Effector CD4-positive, alpha-beta T cell (primary cell): ENCODE data around the gene PHACTR3.

Source experiments
- DNase-seq: peaks from one replicate; pipeline ENCODE4 v3.0.0-alpha.2; 2020

The PHACTR3 gene

DNA sequence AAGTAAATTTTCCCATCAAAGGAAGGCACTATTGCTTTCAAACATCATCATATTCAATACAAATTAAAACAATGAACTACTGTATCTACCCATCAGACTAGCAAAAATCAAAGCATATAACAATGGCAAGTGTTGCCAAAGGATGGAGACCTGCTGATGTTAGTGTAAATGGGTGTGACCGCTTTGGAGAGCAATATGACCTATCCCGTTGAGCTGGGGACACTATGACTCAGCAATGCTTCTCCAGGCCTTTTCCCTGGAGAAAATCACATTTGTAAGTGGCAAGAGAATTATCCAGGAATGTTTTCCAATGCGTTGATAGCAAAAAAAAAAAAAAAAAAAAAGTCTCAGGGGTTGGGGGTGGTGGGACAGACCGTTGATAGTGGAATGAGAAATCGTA, 46.1 kb downstream of the PHACTR3 start:
- no peak for DNase-seq

DNA sequence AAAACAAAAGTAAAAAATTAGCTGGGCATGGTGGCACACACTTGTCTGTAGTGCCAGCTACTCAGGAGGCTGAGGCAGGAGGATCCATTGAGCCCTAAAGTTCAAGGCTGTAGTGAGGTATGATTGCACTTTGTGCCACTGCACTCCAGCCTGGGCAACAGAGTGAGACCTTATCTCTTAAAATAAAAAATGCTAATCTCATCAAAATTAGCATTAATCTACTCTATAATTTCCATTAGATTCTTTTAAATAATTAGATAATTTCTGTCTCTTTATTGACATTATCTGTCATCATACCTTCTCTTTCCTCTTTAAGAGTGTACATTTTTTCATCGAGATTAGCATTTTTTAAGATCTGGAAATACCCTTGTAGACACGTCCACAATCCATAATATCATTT, 48.0 kb downstream of the PHACTR3 start:
- no peak for DNase-seq

DNA sequence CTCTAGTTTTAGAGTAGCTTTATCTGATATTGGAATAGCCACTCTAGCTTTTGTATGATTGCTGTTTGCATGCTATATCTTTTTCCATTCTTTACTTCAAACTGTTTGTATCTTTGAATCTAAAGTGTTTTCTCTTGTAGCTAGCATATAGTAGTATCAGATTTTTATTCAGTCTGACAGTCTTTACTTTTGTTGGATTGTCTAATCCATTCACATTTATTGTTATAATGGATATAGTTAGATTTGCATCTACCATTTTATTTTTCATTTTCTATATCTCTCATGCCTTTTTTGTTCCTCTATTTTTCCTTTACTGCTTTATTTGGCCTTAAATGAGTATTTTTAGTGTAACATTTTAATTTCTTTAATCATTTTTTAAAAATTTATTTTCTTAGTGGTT, 52.1 kb downstream of the PHACTR3 start:
- DNase-seq = no peak

DNA sequence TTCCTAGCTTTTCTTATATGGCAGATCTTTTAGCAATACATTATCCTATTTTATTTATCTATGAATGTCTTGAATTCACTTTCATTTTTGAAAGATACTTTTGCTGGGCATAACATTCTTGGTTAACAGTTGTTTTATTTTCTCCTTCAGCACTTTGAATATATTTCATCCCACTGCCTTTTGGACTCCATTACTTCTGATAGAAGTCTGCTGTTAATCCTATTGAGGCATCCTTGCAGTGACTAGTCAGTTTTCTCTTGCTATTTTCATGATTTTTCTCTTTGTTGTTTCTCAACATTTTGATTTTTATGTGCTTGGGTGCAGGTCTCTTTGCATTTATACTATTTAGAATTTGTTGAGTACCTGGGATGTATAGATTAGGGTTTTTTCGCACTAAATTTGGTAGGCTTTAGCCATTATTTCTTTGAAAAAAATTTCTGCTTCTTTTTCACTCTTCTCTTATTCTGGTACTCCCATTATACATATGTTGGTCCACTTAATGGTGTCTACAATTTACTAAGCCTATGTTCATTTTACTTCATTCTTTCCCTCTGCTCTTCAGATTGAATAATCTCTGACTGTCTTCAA, 53.2 kb downstream of the PHACTR3 start:
- no peak for DNase-seq

DNA sequence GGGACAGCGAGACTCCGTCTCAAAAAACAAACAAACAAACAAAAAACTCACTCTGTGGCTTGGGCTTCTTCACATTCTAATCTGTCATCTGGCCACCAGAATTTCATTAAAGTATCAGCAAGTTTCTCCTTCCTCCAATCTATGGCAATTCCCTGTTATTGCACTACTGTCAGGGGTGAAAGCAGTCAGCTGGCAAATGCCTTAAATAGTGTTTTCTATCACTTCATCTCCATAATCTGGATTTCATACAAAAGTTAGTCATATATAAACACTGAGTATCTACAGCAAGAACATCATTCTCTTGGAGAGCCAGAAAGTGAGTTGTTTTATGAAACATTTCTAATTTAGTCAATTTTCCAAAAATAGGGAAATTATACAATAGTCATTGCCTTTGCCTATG, 56.1 kb downstream of the PHACTR3 start:
- no peak for DNase-seq

- no peak for DNase-seq
Measured at GRCh38 chr20:59661153-59661552, 56.8 kb downstream of the PHACTR3 start.

GRCh38 chr20:59661621-59662020, 57.3 kb downstream of the PHACTR3 start:
- no peak for DNase-seq

DNA sequence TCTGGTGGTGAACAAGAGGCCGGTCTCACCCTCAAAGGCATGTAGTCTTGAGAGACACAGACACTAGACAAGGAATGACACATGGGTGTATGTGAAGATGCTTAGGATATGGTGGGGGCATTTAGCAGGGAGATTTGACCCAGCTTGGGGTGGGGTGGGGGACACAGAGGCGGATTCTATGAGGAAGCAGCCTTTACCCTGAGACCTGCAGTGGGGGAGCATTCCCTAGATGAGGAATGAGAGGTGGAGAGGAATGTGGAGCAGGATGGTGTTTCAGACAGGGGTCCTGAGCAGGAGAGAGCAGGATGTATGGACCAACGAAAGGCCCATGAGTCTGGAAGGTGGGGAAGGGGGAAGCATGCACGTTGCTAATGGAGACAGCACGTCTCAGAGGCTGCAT, 57.8 kb downstream of the PHACTR3 start:
- DNase-seq = no peak

GRCh38 chr20:59662856-59663512, 58.6 kb downstream of the PHACTR3 start:
- DNase-seq = no peak

GRCh38 chr20:59663513-59664060, 59.2 kb downstream of the PHACTR3 start:
- DNase-seq = no peak

DNA sequence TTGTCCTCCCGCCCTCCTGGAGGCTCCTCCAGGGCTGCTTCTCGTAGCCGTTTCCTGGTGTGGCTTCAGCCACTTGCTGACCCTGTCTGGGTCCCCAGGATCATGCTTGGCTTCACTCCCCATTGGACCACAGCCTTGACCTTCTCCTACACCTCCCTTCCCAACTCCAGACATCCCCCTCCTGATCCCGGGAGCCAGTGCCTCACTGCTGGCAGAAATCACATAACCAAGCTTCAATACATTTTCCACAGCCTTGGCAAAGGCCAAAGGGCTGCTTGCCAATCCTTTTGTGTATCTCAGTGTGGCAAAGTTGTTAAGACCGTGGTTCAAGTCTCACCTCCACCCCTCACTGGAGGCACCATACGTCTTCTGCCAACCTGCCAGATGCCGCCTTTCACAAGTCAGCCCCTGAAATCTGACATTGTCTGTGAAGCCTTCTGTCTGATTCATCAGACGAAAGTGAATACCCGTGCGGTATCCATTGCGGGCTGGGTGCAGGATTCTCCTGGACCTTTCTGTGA, 60.1 kb downstream of the PHACTR3 start:
- no peak for DNase-seq

GRCh38 chr20:59665656-59666555, 61.6 kb downstream of the PHACTR3 start:
- no peak for DNase-seq

GRCh38 chr20:59666586-59666985, 62.2 kb downstream of the PHACTR3 start:
- DNase-seq = no peak

GRCh38 chr20:59667131-59667530, 62.8 kb downstream of the PHACTR3 start:
- no peak for DNase-seq

DNA sequence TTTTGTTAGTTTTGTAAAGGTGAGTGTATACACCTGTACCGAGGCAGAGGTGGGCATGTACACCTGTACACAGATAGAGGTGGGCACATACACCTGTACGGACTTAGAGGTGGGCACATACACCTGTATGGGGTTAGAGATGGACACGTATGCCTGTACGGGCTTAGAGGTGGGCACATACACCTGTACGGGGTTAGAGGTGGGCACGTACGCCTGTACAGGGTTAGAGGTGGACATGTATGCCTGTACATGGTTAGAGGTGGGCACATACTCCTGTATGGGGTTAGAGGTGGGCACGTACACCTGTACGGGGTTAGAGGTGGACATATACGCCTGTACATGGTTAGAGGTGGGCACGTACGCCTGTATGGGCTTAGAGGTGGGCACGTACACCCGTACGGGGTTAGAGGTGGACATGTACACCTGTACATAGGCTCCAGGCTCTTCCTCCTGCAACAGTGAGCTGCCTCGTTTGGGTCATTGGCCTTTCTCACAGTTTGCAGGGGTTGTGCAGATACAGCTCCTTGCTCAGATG, 63.7 kb downstream of the PHACTR3 start:
- no peak for DNase-seq

- no peak for DNase-seq
Measured at GRCh38 chr20:59668926-59669850, 64.8 kb downstream of the PHACTR3 start.

- no peak for DNase-seq
Measured at GRCh38 chr20:59670786-59671492, 66.6 kb downstream of the PHACTR3 start.

DNA sequence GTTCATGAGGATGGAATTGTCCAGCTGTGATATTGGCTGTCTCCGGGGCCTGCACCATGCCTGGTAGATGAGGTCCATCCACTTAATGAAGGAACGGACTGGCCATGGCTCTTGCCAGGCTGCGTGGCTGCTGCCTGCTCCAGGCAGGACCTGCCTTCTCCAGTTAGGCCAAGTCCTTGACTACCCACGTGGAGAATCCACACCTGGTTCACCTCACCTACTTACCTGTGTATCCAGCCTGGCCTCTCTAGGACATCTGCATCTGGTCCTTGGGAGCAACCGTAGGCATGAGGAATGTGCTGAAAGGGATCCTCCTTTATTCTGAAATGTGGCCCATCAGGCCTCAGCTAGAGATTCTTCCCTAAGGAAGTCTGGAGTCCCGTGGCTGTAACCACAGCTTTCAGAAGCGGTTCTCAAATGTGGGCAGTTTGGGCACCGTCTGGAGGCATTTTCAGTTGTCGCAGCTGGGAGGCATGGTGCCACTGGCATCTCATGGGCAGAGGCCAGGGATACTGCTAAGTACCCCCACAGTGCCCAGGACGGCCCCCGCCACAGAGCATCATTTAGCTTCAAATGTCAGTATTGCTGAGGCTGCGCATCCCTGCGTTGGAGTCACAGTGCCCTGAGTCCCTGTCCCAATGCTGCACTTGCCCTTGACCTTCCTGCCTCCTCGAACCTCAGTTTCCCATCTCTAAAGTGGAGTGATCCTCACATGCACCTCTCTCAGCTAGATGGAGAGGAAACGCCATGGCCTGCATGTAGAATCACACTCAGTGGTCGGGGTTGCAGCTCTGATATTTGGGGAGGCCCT, 67.5 kb downstream of the PHACTR3 start:
- no peak for DNase-seq

DNA sequence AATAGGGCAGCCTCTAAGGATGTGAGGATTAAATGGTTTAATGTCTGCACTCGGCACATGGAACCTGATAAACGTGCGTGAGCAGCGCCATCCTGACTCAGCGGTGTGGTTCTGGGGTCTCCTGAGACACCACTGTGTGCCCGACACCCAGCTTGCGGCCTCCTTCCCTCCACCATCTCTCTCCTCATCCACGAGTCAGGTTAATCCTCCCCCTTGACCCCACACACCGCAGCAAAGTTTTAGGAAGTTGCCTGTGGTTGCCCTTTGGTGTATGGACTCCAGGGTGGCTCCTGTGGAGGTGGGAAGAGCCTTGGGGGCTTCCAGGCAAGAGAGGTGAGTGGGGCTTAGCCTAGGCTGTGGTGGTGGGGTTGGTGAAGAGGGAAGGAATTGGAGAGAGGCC, 68.2 kb downstream of the PHACTR3 start:
- no peak for DNase-seq

DNA sequence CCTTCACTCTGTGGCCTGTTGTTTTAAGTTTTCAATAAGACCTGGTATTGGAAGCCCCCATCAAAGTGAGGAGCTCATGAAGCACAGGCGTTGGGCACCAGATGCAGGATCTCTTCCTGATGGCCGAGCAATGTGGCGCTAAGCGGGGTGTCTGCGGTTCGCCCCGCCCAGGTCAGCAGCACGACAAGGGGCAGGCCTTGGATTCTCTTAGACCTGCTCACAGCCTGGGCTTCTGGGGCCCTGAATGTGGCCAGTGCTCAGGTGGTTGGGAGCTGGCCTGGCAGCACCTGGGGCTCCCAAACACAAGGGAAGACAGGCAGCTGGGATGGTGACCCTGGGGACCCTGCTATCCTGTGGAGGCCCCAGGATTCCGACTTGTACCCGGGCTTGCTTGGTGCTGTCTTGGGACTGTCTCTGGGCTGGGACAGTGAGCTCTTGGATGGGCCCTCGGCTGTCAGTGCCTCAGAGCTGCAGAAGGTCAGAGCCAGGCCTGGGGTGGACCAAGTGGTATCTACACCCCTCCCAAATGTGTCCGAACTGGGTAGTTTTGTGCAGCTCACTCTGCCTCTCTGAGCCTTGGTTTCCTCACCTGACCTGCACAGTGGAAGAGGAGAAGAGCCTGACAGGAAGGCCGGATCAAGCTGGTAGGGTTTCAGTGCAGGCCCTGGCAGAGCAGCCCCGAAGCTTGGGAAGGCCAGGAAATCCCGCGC, 69.1 kb downstream of the PHACTR3 start:
- no peak for DNase-seq
